Stimulated activated naive CD4-positive, alpha-beta T cell (primary cell): ENCODE results near the gene TNNC1.

Experiments
- DNase-seq, 6 experiments: peaks; one replicate each; lab custom pipeline; 2025; lab: John Stamatoyannopoulos, UW

The TNNC1 gene

DNA sequence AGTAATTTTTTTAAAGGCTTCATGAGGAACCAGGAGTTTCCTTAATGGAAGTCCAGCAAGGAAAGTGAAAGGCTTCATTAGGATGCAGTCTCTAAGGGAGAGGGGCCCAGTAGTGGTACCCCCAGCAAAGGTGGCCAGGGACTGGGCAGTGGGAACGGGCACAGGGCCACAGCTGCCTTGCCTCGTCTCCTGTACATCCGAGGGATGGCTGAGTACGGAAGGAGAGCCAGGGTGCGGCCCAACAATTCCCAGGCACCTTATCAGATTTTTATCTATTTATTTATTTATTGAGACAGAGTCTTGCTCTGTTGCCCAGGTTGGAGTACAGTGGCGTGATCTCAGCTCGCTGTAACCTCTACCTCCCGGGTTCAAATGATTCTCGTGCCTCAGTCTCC lies 23.4 kb downstream of the TNNC1 start:
- DNase-seq = no peak

GRCh38 chr3:52429779-52430415 lies 23.9 kb downstream of the TNNC1 start:
- no peak for DNase-seq

DNA sequence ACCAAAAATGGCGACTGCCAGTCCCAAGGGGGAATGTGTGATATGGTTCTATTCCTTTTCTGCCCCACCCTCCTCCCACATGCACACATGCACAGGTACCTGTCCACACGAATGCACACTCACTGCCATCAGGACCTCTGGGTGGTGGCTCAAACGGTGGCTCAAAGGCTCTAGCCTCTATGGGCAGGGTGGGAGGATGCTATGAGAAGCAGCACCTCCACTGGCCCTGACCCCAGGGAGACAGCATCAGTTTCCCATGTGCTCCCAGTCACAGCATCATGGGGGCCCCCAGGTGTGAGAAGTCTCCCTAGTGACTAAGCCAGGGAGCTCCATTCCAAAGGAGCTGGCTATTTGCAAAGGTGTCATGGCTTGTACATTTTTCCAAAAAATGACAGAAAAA lies 24.8 kb downstream of the TNNC1 start:
- no peak for DNase-seq

GRCh38 chr3:52428151-52429005 lies 25.5 kb downstream of the TNNC1 start:
- peak in 4 of 6 experiments; percentile 8 to 39 (median 17) for DNase-seq

DNA sequence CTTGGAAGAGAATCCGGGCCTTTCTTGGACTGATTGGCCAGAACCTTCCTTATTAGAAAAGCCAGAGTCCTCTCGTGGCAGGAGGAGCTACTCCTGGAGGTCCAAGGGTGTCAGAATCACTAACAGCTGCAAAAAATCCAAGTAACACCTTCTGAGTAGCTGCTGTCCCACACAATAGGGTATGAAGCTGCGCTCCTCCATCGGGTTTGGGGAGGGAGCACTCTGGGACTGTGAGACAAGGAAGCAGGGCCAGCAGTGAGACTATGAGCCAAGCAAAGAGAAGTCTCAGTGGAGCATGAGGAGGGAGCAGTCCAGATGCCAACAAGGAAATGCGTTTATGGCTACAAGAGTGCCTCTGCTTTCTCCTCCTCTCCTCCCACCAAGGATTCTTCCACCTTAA lies 30.7 kb downstream of the TNNC1 start:
- no peak for DNase-seq

- DNase-seq = no peak
These were observed 31.2 kb downstream of the TNNC1 start for GRCh38 chr3:52422669-52423068.

- DNase-seq = no peak
These were observed 33.5 kb downstream of the TNNC1 start for GRCh38 chr3:52420388-52420787.

GRCh38 chr3:52415800-52416199 lies 38.0 kb downstream of the TNNC1 start:
- DNase-seq = no peak

DNA sequence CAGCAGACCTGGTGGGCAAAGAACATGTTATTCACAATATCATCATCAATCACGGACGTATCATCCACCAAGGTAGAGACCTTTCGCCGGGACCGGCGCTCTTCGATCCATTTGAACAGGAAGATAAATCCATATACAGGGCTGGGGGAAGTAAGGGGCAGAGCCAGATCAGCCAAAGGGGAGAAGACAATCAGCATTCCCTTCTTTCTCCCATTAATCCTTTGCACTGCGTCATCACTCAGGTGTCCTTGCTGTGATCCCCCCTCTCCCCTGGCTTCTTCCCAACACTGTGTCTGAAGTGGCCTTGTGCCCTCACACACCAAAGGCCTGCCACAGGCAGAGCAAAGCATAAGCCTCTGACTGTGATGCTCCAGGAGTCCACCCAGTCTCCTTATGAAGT lies 45.4 kb downstream of the TNNC1 start:
- DNase-seq = no peak

DNA sequence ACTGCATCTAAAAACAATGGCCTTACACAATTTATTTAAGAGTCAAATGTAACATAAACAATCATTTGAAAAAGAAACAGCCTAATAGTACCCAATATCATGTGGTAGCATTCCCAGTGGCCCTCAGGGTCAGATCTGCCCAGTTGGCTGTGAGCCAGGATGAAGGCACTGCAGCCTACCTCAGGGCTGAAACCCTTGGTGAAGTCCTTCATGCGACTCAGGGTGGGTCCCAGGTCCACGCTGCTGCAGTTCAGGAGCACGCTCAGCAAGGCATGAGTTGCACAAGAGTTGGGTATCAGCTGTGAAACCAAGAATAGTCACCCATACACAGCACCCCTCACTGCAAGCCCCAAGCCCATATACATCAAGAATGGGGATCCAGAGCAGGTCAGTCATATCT lies 46.1 kb downstream of the TNNC1 start:
- no peak for DNase-seq

DNA sequence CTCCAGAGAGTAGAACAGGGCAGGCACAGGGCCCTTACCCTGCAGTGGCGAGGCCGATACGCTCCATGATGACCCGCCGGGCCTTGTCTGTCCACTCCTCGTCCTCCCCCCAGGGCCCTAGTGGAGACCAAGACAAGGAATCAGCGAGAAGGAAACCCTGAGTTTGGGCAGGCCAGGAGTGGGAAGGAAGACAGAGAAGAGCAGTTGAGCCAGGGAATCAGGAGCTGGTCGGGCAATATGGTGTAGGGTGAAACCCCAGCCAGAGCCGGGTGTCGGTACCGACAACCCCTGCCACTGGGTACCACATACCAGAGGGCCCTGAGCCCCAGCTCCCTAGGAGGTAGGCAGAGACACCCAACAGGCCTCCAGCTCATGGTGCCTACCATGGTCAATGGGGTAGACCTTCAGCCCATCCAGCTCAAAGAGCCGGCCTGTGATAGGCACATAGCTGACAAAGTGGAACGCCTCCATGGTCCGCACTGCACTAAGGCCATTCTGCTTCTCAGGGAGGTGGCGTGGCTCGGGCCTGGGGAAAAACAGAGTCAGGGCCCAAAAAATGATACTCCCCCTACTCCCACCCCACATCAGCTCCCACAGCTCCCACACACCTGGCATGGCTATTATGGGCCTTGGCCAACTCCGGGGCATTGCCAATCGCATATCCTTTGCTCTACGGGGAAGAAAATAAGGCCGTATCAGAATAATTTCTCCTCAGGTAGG lies 46.9 kb downstream of the TNNC1 start:
- no peak for DNase-seq

GRCh38 chr3:52406231-52406661 lies 47.6 kb downstream of the TNNC1 start:
- no peak for DNase-seq

- DNase-seq = no peak
These were observed 48.2 kb downstream of the TNNC1 start for GRCh38 chr3:52405601-52406110.

DNA sequence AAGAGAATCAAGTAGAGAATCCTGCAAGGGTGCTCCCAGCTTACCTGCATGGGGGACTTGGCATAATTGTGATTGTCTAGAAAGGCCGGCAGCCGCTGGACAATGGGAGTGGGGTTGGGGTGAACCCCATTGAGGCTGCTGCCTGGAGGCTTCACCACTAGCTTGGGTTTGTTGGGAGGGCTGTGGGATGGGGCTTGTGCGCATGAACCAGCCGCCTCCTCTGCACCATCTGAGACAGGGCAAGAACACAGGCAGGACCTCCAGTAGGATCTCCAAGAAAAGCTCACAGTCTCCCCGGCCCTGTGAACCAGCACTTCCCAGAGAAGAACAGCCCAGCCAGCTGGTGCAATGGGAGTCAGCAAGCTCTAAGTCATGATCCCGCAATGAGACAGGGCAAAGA lies 48.8 kb downstream of the TNNC1 start:
- DNase-seq = no peak

DNA sequence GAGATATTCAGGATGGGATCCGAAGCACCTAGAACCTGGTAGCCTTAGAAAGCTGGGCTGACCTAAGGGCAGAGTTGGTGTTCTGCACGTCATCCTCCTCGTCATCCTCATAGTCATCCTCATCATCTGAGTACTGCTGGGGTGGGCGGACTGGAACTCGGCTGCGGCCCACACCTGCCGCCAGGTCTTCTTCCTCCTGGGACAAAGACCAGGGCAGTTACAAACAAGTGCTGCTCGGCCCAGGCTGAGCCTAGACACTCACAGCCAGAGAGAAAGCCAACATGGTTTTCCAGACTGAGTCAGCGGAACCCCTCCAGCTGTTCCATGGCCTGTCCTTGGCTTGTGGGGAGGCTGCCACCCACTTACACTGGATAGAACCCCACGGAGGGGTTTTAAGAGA lies 49.5 kb downstream of the TNNC1 start:
- DNase-seq = no peak

DNA sequence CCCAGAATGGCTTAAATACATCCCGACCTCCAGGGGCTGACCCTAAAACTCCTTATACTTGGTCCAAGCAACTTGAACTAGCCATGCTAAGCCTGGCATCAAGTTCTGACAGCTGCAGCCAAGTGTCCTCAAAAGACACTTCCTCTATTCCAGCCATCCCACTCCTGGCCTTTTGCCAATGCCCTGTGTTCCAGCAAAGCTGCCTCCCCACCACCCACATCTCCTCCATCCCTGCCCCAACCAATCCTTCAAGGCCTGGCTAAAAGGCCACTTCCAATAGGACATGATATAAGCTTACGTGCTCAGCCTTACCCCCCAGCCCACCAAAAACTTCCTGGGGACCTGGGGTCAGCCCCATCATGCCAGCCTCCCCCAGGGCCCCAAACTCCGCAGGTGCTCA lies 49.9 kb downstream of the TNNC1 start:
- no peak for DNase-seq

- DNase-seq = no peak
These were observed 50.5 kb downstream of the TNNC1 start for GRCh38 chr3:52403271-52403841.

- DNase-seq = no peak
These were observed 51.1 kb downstream of the TNNC1 start for GRCh38 chr3:52402706-52403270.

GRCh38 chr3:52402101-52402521 lies 51.7 kb downstream of the TNNC1 start:
- DNase-seq = no peak

GRCh38 chr3:52401551-52401950 lies 52.3 kb downstream of the TNNC1 start:
- no peak for DNase-seq
